GM12872 (cell line): ENCODE measurements around the gene PFN2.

Experiments used
- CTCF ChIP-seq: IDR thresholded peaks from 3 replicates; pipeline ENCODE4 v1.5.1; 2011; ENCODE audit warnings: low read depth, mild to moderate bottlenecking, low read length, moderate library complexity; ENCODE audit not compliant: insufficient read depth

PFN2 gene

GRCh38 chr3:149970716-149971402 is at the start of gene PFN2:
TSS of gene PFN2 (minus strand) at chr3:149970895. CDS start at chr3:149970856, 39 bp downstream.
- TF ChIP-seq CTCF: no peak

GRCh38 chr3:150015901-150016300 is 45.2 kb upstream of the PFN2 start:
- TF ChIP-seq CTCF: no peak

- TF ChIP-seq CTCF: no peak
These were observed 44.1 kb upstream of the PFN2 start for GRCh38 chr3:150014782-150015181.

- no peak for TF ChIP-seq CTCF
These were observed 43.1 kb upstream of the PFN2 start for GRCh38 chr3:150013801-150014200.

GRCh38 chr3:150006794-150007193 is 36.1 kb upstream of the PFN2 start:
- no peak for TF ChIP-seq CTCF

- no peak for TF ChIP-seq CTCF
These were observed 34.8 kb upstream of the PFN2 start for GRCh38 chr3:150005243-150006112.

GRCh38 chr3:150000641-150001040 is 29.9 kb upstream of the PFN2 start:
- TF ChIP-seq CTCF: no peak
